ENCODE measurements around the gene BCL2L1.

The BCL2L1 gene

GRCh38 chr20:31723319-31724078 lies 831 bp upstream of the BCL2L1 start:
- DNase-seq, result peak; percentile 85 to 90

GRCh38 chr20:31723069-31723318 lies 326 bp upstream of the BCL2L1 start:
- DNase-seq, result peak in 1 of 2 experiments; percentile 40

DNA sequence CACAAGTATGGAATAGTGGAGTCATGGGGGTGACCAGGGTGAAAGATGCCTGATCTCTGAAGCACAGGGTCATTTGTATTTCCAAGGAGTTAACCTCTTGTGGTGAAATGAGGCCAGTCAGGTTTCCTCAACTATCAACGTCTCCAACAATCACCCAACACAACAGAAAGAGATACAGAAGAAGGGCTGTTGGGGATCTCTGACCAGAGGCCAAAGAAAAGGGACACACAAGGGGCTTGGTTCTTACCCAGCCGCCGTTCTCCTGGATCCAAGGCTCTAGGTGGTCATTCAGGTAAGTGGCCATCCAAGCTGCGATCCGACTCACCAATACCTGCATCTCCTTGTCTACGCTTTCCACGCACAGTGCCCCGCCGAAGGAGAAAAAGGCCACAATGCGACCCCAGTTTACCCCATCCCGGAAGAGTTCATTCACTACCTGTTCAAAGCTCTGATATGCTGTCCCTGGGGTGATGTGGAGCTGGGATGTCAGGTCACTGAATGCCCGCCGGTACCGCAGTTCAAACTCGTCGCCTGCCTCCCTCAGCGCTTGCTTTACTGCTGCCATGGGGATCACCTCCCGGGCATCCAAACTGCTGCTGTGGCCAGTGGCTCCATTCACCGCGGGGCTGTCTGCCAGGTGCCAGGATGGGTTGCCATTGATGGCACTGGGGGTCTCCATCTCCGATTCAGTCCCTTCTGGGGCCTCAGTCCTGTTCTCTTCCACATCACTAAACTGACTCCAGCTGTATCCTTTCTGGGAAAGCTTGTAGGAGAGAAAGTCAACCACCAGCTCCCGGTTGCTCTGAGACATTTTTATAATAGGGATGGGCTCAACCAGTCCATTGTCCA lies 1.0 kb downstream of the BCL2L1 start:
- DNase-seq, result no peak

DNA sequence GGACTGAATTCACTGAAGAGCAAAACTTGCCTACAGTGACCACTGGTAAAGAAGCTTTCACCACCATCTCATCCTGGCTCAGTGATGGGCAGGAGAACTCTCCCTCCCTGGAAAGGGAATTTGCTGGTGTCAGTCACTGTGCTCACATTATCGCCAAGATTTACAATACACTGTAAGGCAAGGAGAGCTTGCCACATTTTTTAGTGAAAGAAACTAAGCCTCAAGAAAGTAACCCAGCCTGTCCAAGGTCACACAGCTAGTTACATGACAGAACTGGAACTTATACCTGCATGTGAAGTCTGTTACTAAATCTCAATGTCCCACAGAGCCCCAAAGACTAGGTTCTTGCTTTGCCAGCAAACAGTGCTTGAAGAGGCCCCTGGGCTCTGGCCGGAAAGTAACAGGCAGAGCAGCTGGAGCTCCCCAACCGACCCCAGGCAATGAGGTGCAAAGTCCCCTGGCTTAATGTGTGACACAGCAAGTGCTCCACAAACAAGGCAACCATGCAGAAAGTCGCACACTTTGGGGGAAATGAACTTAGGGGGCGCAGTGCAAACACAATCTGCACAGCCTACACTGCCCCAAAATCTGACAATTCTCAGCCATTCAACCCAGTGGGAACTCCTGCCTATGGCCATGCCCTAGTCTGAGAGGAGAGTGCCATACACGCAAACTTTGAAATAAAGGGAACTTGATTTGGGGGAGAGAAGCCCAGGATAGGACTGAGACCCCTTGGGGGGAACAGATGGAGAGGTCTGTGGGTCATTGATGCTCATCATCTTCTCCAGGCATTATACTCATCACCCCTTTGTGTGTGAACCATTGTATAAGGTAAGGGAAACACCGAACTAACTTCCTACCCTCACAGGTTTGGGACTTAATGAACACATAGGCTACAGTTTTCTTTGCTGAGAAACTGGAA lies 1.9 kb downstream of the BCL2L1 start:
- DNase-seq, result no peak

DNA sequence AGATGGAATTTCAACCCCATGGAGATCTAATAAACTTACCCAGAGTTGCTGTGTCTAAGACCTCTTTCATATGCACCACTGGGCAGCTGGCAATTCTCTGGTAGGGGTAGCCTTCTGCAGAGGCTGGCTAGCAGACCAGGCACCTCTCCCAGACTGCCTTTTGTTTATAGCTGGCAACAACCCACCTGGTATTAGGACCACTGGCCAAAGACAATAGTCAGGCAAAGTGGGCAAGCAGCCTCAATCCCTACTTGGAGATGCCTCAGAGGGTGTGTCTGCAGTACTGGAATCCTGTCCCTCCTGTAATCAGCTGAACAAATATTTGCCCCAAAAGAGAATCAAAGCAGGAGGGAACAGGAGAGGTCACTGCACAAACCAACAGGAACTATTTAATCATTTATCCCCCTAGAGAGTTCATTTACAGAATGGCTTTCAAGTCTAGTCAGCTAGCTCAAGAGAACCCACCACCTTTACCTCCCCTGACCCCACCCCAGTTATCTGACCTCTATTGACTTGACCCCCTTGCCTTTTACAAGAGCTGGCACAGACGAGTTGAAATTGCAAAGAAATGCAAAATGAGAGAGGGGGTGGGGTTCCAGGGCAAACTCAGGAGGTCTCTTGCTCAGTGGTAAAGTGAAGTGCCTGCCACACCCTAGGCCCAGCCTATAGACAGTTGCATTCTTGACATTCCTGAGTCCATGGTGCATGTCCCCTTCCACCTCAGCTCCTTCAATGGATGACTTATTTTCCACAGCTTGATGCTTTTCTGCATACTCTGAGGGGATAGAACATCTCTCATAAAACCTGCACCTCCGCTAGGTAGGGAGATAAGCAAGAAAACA lies 2.8 kb downstream of the BCL2L1 start:
- DNase-seq, result no peak

GRCh38 chr20:31718952-31719643 lies 3.6 kb downstream of the BCL2L1 start:
- peak in 1 of 2 experiments; percentile 8 for DNase-seq

DNA sequence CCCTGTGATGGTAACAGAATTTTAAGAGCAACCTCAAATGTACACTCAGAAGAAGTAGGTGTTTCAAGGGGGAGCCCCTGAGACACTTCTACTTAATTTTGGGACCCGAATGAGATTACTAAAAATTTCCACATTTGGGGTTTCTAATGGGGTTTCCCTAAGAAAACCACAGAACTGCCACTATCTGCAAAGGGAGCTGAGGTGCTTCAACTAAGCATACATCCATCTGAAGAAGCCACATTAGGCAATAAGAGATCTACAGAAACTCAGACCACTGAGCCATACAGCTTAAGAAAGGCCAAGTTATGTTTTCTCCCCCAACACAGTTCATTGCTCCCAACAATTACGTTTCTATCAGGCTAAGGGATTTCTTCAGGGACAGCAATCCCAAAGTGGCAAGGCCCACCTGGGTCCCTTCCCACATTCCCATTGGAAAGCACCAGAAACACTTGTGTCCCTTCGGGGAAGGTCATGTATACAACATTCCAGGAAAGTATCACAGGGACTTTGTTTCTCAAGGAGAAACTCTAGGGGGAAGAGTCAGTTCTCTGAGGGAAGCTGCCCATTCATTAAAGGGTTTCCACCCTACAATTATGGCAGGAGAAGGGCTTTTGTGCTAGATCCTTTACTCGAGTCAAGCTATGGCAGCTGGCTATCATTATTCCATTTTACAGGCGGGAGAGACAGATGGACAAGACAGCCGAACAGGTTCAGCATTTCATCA lies 5.0 kb downstream of the BCL2L1 start:
- peak in 1 of 2 experiments; percentile 31 for DNase-seq

DNA sequence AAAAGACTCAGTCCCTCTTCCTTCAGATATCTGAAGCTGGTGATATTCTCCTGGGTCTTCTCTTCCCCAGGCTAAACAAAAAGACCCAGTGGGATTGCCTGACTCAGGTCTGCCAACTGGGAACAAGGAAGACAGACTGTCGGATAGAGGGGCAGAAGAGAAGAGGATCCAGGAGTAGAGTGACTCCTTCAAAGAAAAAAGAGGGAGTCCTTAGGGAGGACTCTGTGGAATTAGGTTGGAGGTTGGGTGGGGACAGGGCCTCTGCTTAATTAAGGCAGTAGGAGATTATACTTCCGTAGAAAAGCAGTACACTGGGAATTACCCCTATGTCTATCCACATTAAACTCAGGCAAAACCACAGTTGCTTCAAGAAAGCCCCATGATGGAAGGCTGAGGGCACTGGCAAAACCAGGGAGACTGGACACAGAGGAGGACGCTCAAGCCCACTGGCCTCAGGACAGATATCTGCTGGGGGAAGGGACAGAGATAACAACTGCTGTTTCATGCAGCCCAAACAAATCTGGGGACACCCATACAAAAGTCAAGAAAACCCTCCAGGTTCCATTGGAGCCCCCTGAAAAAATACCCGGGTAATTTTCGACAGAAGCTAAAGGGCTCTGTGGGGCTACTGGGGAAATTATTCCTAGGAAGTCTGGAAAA lies 5.7 kb downstream of the BCL2L1 start:
- no peak for DNase-seq

GRCh38 chr20:31716351-31716750 lies 6.3 kb downstream of the BCL2L1 start:
- no peak for DNase-seq

DNA sequence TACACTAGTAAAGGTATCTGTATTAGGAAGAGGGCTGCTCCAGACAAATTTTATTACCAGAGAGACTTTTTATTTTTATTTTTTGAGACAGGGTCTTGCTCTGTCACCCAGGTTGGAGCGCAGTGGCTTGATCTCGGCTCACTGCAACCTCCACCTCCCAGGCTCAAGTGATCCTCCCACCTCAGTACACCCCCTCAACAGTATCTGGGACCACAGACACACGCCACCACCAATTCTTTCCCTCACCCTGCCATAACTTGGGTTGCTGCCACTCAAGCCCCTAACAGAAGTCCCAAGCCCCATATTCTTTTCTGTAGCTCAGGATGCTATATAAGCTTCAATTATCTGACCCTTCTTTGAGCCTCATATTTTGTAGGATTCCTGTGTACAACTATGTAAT lies 6.9 kb downstream of the BCL2L1 start:
- no peak for DNase-seq

DNA sequence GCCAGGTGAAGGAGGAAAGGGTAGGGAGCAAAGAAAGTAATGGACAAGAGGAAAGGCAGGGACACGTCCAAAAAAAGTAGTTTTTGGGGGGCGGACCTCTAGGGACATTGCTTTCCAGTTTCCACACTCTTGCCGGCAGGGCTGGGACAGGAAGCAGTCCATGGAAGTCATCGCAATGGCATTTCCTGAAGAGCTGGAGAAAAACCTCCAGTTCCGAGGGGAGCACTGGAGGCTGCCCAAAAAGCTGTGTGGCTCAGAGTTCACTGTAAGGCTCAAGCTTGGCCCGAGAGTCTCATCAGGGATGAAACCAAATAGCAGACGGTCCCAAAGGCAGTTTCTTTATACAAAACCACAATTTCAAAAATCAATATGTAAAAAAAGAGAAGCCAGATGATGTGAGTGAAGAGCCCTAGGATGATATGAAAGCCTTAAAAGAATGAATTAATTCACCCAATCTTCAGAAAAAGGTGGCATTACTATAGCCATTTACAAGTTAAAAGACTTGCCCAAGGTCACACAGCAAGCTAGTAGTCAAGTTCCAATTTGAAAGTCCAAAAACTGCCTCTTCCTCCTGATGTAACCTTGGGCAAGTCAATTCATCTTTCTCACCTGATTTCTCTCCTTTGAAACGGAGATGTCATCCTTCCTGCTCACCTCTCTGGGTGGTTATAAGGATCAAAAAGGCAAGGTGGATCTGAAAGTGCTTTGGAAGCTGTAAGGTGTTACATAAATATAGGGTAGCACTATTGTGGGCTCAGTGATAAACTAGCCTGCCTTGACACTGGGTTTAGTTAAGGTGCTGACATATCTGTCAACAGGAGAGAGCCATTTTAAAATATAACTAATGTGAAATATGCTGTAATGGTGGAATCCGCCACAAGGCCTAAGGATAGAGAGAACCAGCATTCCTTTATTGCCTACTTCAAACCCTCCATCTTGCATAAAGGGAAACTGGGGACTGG lies 9.1 kb downstream of the BCL2L1 start:
- no peak for DNase-seq

- no peak for DNase-seq
Measured at GRCh38 chr20:31712564-31713311, 9.9 kb downstream of the BCL2L1 start.

GRCh38 chr20:31712112-31712553 lies 10.5 kb downstream of the BCL2L1 start:
- DNase-seq, result no peak

DNA sequence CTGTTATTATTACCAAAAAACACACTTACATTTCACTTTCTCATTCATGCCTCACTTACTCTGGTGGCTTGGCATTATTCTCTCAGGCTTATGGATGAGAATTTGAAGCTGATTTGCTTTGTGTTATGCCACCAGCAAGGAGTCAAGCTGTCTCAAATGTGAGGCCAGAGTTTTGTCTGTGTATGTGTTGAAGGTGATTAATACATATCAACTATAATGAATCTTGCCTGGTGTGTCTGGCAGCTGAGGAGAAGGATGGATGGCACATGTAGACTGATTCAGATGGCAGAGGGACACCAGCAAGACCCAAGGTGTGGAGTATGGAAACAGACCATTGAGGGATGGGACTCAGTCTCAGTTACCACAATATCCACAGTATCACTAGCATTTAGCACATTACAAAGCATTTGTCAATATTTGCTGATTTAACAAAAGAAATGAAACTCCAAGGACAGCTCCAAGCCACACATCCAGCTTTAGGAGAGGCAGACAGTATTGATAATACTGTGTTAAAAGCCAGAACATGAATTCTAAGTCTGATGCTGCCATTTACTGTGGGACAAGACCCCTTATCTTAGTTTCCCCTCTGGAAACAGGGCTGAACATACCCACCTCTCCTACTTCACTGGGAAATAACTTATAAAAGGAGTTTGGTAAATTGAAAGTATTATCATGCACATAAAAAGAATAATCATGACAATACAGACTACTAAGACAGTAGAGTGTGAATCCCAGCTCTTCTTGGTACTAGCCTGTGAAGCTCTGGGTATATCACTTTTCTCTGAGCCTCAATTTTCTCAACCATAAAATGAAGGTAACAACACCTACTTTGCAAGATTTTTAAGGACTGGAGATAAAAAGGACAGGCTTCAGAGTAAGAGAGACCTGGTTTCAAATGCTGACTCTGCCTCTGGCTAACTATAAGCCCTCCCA lies 11.2 kb downstream of the BCL2L1 start:
- no peak for DNase-seq

GRCh38 chr20:31710423-31711108 lies 12.1 kb downstream of the BCL2L1 start:
- DNase-seq, result no peak

DNA sequence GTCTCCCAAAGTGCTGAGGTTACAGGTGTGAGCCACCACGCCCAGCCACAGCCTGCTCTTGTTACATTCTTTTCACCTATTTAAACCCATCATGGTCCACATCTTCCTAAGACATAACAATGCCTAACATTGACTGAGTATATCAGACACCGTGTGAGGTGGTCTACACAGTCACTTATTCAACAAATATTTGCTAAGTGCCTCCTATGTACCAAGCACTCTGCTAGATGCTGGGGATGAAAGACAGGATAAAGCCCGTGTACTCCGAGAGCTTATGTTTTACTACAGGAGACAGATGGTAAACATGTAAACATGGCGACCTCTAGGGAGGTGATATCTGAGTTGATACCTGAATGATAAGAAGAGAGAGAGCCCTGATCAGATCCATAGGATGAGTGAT lies 12.7 kb downstream of the BCL2L1 start:
- DNase-seq, result no peak

Data from AML-193 (cell line).